Measurements from ENCODE around the gene SDK1. TPM values are rescaled to one million over a fixed set of nuclear protein-coding genes. Genes with fewer than 3 reads are reported as not detected.
"Not testable (repeated sequence)": the region's sequence is repeated elsewhere in the genome, so short reads cannot be mapped to it uniquely, and the experiment has no call there.

The SDK1 gene
- total RNA-seq, 1 donor from 2014 or later, result 1.3 TPM

DNA sequence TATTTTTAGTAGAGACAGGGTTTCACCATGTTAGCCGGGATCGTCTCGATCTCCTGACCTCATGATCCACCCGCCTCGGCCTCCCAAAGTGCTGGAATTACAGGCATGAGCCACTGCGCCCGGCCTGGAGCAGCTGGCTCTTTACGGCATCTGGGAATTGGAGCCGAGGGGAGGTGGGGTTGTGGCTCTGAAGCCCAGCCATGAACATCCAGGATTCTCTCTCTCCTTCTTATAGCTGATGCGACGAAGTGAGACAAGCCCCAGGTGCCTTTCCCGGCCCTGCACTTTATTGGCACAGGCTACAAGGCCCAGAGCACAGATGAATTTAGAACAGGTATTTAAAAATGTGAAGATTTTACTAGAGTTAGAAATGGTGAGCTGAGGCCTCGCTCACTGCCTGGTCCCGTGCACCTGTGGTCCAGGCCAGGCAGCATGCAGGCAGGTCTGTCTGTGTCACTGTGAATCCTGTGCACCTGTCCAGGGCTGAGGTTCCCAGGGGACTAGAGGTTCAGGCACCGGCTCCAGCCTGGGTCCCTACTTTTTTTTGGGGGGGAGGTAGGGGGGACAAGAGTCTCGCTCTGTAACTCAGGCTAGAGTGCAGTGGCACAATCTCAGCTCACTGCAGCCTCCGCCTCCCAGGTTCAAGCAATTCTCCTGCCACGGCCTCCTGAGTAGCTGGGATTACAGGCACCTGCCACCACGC, 1001.3 kb downstream of the SDK1 start:
- Mint-ChIP-seq H3K36me3 (ENCODE audit: low read depth) (no peaks in the 10 kb centered on the region), H3K9me3 (peaks cover 6% of the 10 kb centered on the region), H3K4me1 (no peaks in the 10 kb centered on the region), H3K27me3 (no peaks in the 10 kb centered on the region), H3K4me3 (no peak overlapping the region), H3K27ac (no peak overlapping the region)
- ATAC-seq (ENCODE audit: low read depth) (no peak), DNase-seq (no peak)
- CTCF ChIA-PET, result no interaction called here
- intact Hi-C loops (cut with micrococcal nuclease), result no loop called here
- POLR2A ChIA-PET, result no interaction called here
- no peak for TF ChIP-seq CTCF (IDR thresholded peaks at IDR 0.05)

DNA sequence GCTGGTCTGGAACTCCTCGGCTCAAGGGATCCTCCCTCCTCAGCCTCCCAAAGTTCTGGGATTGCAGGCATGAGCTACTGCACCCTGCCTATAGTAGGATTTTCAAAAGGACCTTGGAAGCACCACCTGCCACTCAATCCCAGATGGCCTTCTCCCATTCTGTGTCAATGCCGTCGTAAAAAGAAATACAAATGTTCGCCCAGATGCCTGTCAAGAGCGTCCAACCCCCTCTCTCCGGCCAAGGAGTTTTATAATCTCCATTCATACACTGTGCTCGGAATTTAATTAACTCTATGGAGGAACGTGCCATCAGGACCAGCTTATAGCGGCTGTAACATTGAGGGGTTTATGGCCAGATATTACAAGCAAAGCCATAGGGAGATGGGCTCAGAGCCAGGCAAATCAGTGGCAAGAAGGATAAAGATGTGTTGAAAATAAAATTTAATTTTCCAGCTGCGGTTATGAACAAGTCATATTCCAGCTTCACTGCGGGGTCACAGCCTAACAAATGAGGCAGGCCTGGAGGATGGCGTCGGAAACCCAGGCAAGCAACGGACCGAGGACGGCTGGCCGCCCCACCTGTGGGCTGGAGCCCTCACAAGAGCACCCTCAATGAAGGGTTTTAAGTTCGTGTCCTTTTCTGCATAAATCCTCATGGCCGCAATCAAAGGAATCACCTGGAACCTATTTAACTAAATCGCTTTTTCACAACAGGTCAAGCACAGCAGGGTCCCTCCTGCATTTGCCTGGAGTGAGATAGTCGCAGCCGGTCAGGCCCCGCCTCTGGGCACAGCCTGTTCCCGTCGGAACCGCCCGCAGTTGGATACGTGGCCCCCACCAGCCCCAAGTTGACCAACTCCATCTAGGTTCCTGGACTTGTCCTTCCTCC, 1006.5 kb downstream of the SDK1 start:
- ChIA-PET CTCF (no interaction called here), POLR2A (no interaction called here)
- no peaks in the 10 kb centered on the region for H3K36me3 Mint-ChIP-seq (ENCODE audit: low read depth)
- no peak for TF ChIP-seq CTCF (IDR thresholded peaks at IDR 0.05)
- H3K9me3 Mint-ChIP-seq, result peaks cover 3% of the 10 kb centered on the region
- no peak for DNase-seq
- intact Hi-C loops (cut with micrococcal nuclease), result no loop called here
- no peak overlapping the region for H3K4me3 Mint-ChIP-seq
- ATAC-seq (ENCODE audit: low read depth), result no peak
- H3K27me3 Mint-ChIP-seq, result peaks cover 2% of the 10 kb centered on the region
- no peak overlapping the region for H3K27ac Mint-ChIP-seq
- no peaks in the 10 kb centered on the region for H3K4me1 Mint-ChIP-seq

- DNase-seq (no peak), ATAC-seq (ENCODE audit: low read depth) (no peak)
- Mint-ChIP-seq H3K27ac (no peak overlapping the region), H3K4me3 (no peak overlapping the region), H3K27me3 (peaks cover 2% of the 10 kb centered on the region), H3K36me3 (ENCODE audit: low read depth) (no peaks in the 10 kb centered on the region), H3K9me3 (peaks cover 3% of the 10 kb centered on the region), H3K4me1 (no peaks in the 10 kb centered on the region)
- ChIA-PET POLR2A (no interaction called here), CTCF (no interaction called here)
- TF ChIP-seq CTCF (IDR thresholded peaks at IDR 0.05), result no peak
- intact Hi-C loops (cut with micrococcal nuclease), result no loop called here
Observed at GRCh38 chr7:4308205-4308590, 1007.1 kb downstream of the SDK1 start.

DNA sequence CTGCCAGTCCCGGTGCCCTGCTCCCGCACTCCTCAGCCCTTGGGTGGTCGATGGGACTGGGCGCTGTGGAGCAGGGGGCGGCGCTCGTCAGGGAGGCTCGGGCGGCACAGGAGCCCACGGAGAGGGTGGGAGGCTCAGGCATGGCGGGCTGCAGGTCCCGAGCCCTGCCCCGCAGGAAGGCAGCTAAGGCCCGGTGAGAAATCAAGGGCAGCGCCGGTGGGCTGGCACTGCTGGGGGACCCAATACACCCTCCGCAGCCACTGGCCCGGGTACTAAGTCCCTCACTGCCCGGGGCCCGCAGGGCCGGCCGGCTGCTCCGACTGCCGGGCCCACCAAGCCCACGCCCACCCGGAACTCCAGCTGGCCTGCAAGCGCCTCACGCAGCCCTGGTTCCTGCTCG, 1012.9 kb downstream of the SDK1 start:
- H3K36me3 Mint-ChIP-seq (ENCODE audit: low read depth); H3K4me3 Mint-ChIP-seq; H3K9me3 Mint-ChIP-seq; H3K4me1 Mint-ChIP-seq; H3K27me3 Mint-ChIP-seq; intact Hi-C loops (cut with micrococcal nuclease); DNase-seq; ATAC-seq (ENCODE audit: low read depth); H3K27ac Mint-ChIP-seq; CTCF ChIA-PET; POLR2A ChIA-PET: not testable (repeated sequence)

DNA sequence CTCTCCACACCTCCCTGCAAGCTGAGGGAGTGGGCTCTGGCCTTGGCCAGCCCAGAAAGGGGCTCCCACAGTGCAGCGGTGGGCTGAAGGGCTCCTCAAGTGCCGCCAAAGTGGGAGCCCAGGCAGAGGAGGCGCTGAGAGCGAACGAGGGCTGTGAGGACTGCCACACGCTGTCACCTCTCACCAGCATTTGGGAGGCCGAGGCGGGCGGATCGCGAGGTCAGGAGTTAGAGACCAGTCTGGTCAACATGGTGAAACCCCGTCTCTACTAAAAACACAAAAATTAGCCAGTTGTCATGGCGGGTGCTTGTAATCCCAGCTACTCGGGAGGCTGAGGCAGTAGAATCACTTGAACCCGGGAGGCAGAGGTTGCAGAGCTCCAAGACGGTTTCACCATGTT, 1013.3 kb downstream of the SDK1 start:
- ATAC-seq (ENCODE audit: low read depth), result not testable (repeated sequence)

More for the DNA sequence above, 1013.3 kb downstream of the SDK1 start:
- CTCF ChIA-PET; H3K36me3 Mint-ChIP-seq (ENCODE audit: low read depth); H3K9me3 Mint-ChIP-seq; H3K4me3 Mint-ChIP-seq; intact Hi-C loops (cut with micrococcal nuclease); H3K27me3 Mint-ChIP-seq; H3K27ac Mint-ChIP-seq; POLR2A ChIA-PET; H3K4me1 Mint-ChIP-seq; DNase-seq: not testable (repeated sequence)

Measured in activated B cell treated with CpG ODN at 0.5 μM for 24 hours (primary cell).